GM18520 (cell line): ENCODE data around the gene USP17L25.
"Not testable (repeated sequence)": the region's sequence is repeated elsewhere in the genome, so short reads cannot be mapped to it uniquely, and the experiment has no call there.

ENCODE experiments used
- ATAC-seq: cut with Tn5 transposase; IDR thresholded peaks from one replicate; pipeline ENCODE4 v1.9.1; 2021; ENCODE audit not compliant: unreplicated experiment

USP17L25 gene, protein sequence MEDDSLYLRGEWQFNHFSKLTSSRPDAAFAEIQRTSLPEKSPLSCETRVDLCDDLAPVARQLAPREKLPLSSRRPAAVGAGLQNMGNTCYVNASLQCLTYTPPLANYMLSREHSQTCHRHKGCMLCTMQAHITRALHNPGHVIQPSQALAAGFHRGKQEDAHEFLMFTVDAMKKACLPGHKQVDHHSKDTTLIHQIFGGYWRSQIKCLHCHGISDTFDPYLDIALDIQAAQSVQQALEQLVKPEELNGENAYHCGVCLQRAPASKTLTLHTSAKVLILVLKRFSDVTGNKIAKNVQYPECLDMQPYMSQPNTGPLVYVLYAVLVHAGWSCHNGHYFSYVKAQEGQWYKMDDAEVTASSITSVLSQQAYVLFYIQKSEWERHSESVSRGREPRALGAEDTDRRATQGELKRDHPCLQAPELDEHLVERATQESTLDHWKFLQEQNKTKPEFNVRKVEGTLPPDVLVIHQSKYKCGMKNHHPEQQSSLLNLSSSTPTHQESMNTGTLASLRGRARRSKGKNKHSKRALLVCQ

DNA sequence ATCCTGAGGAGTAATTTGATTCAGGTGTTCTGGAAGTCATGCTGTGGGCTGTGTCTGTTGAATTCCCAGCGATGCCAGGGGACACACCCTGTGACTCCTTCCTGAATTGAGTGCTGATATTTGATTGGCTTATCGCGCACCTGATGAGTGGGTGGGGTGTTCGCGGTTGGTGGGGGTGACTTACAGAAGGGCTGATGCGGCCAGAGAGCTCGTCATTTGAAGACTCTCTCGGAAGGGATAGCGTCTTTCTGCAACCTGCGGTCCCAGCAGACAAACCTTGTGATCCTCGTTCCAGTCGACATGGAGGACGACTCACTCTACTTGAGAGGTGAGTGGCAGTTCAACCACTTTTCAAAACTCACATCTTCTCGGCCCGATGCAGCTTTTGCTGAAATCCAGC is at the start of gene USP17L25:
TSS of gene USP17L25 (plus strand) at position 301 of the 400 bp plus-strand sequence. CDS start at position 301, 0 bp downstream.
- not testable (repeated sequence) for ATAC-seq

DNA sequence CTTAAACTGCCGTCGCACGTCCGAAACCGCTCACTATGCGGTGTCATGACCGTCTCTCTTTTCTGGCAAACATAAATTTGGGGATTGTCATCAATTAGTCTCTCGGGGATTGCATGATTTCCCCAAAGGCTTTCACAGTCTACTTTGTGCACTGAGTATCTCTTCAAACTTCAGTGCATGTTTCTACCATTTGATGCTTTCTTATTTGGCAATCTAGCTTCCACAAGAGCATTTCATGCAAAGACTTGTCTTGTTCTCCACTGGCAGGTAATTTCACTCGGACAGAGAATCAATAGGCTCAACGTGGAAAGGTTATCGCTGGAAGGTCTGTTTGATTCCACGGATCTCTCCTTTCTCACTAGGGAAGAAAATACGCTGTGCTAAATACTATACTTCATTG is 5.5 kb upstream of the USP17L25 start:
- not testable (repeated sequence) for ATAC-seq

DNA sequence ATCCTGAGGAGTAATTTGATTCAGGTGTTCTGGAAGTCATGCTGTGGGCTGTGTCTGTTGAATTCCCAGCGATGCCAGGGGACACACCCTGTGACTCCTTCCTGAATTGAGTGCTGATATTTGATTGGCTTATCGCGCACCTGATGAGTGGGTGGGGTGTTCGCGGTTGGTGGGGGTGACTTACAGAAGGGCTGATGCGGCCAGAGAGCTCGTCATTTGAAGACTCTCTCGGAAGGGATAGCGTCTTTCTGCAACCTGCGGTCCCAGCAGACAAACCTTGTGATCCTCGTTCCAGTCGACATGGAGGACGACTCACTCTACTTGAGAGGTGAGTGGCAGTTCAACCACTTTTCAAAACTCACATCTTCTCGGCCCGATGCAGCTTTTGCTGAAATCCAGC is 4.8 kb upstream of the USP17L25 start, which contains the start of gene USP17L24:
TSS of gene USP17L24 (plus strand) at position 301 of the 400 bp plus-strand sequence. CDS start at position 301, 0 bp downstream.
- not testable (repeated sequence) for ATAC-seq

DNA sequence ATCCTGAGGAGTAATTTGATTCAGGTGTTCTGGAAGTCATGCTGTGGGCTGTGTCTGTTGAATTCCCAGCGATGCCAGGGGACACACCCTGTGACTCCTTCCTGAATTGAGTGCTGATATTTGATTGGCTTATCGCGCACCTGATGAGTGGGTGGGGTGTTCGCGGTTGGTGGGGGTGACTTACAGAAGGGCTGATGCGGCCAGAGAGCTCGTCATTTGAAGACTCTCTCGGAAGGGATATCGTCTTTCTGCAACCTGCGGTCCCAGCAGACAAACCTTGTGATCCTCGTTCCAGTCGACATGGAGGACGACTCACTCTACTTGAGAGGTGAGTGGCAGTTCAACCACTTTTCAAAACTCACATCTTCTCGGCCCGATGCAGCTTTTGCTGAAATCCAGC is 4.6 kb downstream of the USP17L25 start, which contains the start of gene USP17L26:
TSS of gene USP17L26 (plus strand) at position 301 of the 400 bp plus-strand sequence. CDS start at position 301, 0 bp downstream.
- ATAC-seq = not testable (repeated sequence)

DNA sequence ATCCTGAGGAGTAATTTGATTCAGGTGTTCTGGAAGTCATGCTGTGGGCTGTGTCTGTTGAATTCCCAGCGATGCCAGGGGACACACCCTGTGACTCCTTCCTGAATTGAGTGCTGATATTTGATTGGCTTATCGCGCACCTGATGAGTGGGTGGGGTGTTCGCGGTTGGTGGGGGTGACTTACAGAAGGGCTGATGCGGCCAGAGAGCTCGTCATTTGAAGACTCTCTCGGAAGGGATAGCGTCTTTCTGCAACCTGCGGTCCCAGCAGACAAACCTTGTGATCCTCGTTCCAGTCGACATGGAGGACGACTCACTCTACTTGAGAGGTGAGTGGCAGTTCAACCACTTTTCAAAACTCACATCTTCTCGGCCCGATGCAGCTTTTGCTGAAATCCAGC is 9.4 kb downstream of the USP17L25 start, which contains the start of gene USP17L5:
TSS of gene USP17L5 (plus strand) at position 301 of the 400 bp plus-strand sequence. CDS start at position 301, 0 bp downstream.
- ATAC-seq = not testable (repeated sequence)

DNA sequence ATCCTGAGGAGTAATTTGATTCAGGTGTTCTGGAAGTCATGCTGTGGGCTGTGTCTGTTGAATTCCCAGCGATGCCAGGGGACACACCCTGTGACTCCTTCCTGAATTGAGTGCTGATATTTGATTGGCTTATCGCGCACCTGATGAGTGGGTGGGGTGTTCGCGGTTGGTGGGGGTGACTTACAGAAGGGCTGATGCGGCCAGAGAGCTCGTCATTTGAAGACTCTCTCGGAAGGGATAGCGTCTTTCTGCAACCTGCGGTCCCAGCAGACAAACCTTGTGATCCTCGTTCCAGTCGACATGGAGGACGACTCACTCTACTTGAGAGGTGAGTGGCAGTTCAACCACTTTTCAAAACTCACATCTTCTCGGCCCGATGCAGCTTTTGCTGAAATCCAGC is 14.1 kb downstream of the USP17L25 start, which contains the start of gene USP17L27:
TSS of gene USP17L27 (plus strand) at position 301 of the 400 bp plus-strand sequence. CDS start at position 301, 0 bp downstream.
- ATAC-seq = not testable (repeated sequence)

DNA sequence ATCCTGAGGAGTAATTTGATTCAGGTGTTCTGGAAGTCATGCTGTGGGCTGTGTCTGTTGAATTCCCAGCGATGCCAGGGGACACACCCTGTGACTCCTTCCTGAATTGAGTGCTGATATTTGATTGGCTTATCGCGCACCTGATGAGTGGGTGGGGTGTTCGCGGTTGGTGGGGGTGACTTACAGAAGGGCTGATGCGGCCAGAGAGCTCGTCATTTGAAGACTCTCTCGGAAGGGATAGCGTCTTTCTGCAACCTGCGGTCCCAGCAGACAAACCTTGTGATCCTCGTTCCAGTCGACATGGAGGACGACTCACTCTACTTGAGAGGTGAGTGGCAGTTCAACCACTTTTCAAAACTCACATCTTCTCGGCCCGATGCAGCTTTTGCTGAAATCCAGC is 18.9 kb downstream of the USP17L25 start, which contains the start of gene USP17L28:
TSS of gene USP17L28 (plus strand) at position 301 of the 400 bp plus-strand sequence. CDS start at position 301, 0 bp downstream.
- ATAC-seq = not testable (repeated sequence)

DNA sequence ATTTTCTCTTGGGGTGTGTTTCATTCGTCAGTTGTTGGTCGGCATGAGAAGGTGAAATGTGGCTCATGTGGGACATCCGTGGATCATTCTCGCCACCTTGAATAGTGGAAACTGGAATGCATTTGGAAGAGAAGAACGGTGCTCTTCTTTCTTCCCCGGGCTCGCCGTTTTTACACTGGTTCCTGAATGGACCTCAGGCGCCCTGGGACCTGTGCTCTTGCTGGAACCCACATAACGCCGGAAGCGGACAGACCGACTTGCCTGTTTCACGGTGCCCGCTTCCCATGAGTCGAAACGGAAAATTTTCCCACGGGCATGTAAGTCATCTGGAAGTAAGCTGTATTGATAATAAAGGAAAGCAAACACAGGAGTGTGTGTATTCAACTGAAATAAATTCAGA is 21.2 kb downstream of the USP17L25 start:
- not testable (repeated sequence) for ATAC-seq

DNA sequence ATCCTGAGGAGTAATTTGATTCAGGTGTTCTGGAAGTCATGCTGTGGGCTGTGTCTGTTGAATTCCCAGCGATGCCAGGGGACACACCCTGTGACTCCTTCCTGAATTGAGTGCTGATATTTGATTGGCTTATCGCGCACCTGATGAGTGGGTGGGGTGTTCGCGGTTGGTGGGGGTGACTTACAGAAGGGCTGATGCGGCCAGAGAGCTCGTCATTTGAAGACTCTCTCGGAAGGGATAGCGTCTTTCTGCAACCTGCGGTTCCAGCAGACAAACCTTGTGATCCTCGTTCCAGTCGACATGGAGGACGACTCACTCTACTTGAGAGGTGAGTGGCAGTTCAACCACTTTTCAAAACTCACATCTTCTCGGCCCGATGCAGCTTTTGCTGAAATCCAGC is 23.6 kb downstream of the USP17L25 start, which contains the start of gene USP17L29:
TSS of gene USP17L29 (plus strand) at position 301 of the 400 bp plus-strand sequence. CDS start at position 301, 0 bp downstream.
- ATAC-seq = not testable (repeated sequence)

DNA sequence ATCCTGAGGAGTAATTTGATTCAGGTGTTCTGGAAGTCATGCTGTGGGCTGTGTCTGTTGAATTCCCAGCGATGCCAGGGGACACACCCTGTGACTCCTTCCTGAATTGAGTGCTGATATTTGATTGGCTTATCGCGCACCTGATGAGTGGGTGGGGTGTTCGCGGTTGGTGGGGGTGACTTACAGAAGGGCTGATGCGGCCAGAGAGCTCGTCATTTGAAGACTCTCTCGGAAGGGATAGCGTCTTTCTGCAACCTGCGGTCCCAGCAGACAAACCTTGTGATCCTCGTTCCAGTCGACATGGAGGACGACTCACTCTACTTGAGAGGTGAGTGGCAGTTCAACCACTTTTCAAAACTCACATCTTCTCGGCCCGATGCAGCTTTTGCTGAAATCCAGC is 33.1 kb downstream of the USP17L25 start, which contains the start of gene USP17L30:
TSS of gene USP17L30 (plus strand) at position 301 of the 400 bp plus-strand sequence. CDS start at position 301, 0 bp downstream.
- ATAC-seq = not testable (repeated sequence)

DNA sequence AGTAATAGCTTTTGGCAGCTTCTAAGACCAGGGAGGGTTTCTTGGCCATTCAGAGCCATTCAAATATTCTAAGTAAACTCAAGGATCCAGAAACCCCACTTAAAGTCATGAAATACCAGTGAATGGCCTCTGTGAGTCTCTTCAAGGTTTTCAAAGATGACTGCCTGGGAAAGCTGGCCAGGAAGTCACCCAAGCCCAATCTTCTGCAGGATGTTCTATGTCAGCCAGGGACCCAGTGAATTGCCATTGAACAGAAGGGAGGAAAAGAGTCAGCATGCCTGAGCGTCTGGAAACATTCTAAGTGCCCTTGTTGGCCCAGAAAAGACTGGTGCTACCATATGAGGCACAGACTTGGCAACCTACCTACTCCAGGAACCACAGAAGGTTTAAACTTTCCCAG is 50.2 kb downstream of the USP17L25 start:
- ATAC-seq = not testable (repeated sequence)
